MM.1S (cell line): ENCODE results near the gene CAPN9.

ENCODE experiments used
- DNase-seq: peaks from one replicate; pipeline ENCODE4 v3.0.0-alpha.2; 2015
- H2AFZ ChIP-seq: fragments of 300-600 bp; sonication (generic); 2 replicates; pipeline ENCODE4 v1.6.0; 2016; ENCODE audit warnings: antibody characterized with exemption, low read length
- H3F3A ChIP-seq: fragments of 300-600 bp; sonication (generic); 2 replicates; pipeline ENCODE4 v1.6.1; 2016; ENCODE audit warnings: mild to moderate bottlenecking, antibody characterized with exemption, low read length, moderate library complexity, mixed read lengths; ENCODE audit not compliant: insufficient read depth
- H3K27ac ChIP-seq: fragments of 300-600 bp; sonication (generic); 2 replicates; pipeline ENCODE4 v1.5.1; 2016; ENCODE audit warnings: mild to moderate bottlenecking, low read length
- H3K27me3 ChIP-seq: fragments of 300-600 bp; sonication (generic); replicated peaks from 2 replicates; pipeline ENCODE4 v1.6.0; 2016; ENCODE audit warnings: low read length; ENCODE audit not compliant: insufficient read depth
- H3K36me3 ChIP-seq: fragments of 300-600 bp; sonication (generic); replicated peaks from 2 replicates; pipeline ENCODE4 v1.6.1; 2016; ENCODE audit warnings: mild to moderate bottlenecking, low read length, mixed read lengths; ENCODE audit not compliant: insufficient read depth
- H3K4me1 ChIP-seq: fragments of 300-600 bp; sonication (generic); 2 replicates; pipeline ENCODE4 v1.6.1; 2016; ENCODE audit warnings: low read length, mixed read lengths
- H3K4me2 ChIP-seq: fragments of 300-600 bp; sonication (generic); 2 replicates; pipeline ENCODE4 v1.6.0; 2016; ENCODE audit warnings: low read depth, low read length
- H3K4me3 ChIP-seq: fragments of 300-600 bp; sonication (generic); 2 replicates; pipeline ENCODE4 v1.5.1; 2016; ENCODE audit warnings: low read length, mixed read lengths
- H3K79me2 ChIP-seq: fragments of 300-600 bp; sonication (generic); 2 replicates; pipeline ENCODE4 v1.6.1; 2016; ENCODE audit warnings: mixed run types, low read length, mixed read lengths
- H3K9ac ChIP-seq: fragments of 300-600 bp; sonication (generic); 2 replicates; pipeline ENCODE4 v1.6.1; 2016; ENCODE audit warnings: low read length, mixed read lengths
- H3K9me2 ChIP-seq: fragments of 300-600 bp; sonication (generic); replicated peaks from 2 replicates; pipeline ENCODE4 v1.6.1; 2016; ENCODE audit warnings: mild to moderate bottlenecking, low read length, mixed read lengths; ENCODE audit not compliant: insufficient read depth
- H3K9me3 ChIP-seq: fragments of 300-600 bp; sonication (generic); replicated peaks from 2 replicates; pipeline ENCODE4 v1.6.1; 2016; ENCODE audit warnings: mild to moderate bottlenecking, low read length, mixed read lengths; ENCODE audit not compliant: insufficient read depth
- H4K20me1 ChIP-seq: fragments of 300-600 bp; sonication (generic); 2 replicates; pipeline ENCODE4 v1.6.1; 2016; ENCODE audit warnings: mild to moderate bottlenecking, low read length, moderate library complexity, mixed read lengths; ENCODE audit not compliant: insufficient read depth
- CTCF ChIP-seq: fragments of 300-600 bp; sonication (generic); IDR thresholded peaks from 2 replicates; pipeline ENCODE4 v1.5.1; 2016; ENCODE audit warnings: antibody characterized with exemption, low read length, mixed read lengths
- EZH2 ChIP-seq: fragments of 300-600 bp; sonication (generic); optimal IDR thresholded peaks from 2 replicates; pipeline ENCODE3; 2017; ENCODE audit warnings: low read depth, mild to moderate bottlenecking, antibody characterized with exemption, low read length, mixed read lengths
- EZH2phosphoT487 ChIP-seq: fragments of 300-600 bp; sonication (generic); IDR thresholded peaks from 2 replicates; pipeline ENCODE4 v1.6.1; 2018; ENCODE audit warnings: antibody characterized with exemption, low read length

The CAPN9 gene

DNA sequence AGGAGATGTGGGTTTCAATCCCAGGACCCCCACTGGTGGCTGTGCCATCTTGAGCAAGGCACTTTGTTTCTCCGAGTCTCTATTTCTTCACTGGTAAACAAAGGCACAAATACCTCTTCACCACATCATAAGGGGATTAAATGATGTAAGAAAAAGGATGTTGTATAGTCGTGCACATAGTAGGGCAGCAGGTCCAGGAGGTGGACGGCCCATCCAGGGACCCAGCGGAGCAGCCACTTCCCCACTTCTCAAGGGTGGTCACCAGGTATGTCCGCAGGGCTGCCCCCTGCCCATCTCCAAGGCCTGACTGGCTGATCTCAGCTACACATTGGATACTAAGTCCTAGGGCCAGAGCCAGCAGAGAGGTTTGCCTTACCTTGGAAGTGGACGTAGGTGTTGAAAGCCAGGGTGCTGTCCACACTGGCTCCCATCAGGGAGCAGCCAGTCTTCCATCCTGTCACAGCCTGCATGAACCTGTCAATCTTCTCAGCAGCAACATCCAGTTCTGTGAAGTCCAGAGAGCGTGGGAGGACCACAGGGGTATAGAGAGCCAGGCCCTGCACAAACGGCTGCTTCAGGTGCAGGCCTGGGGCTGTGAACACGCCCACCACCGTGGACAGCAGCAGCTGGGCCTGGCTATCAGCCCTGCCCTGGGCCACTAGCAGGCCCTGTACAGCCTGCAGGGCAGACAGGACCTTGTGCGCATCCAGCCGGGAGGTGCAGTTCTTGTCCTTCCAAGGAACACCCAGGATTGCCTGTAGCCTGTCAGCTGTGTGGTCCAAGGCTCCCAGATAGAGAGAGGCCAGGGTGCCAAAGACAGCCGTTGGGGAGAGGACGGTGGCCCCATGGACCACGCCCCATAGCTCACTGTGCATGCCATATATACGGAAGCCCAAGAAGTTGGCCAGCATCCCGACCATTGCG, 37.3 kb upstream of the CAPN9 start:
- Histone ChIP-seq H3K27me3 (no peaks in the 10 kb centered on the region), H3K4me2 (no peak overlapping the region), H3K9me3 (no peaks in the 10 kb centered on the region), H4K20me1 (no peaks in the 10 kb centered on the region), H3K36me3 (no peaks in the 10 kb centered on the region), H3K79me2 (no peaks in the 10 kb centered on the region), H3K4me3 (no peak overlapping the region), H3K9ac (no peak overlapping the region), H3F3A (no peaks in the 10 kb centered on the region), H3K9me2 (no peaks in the 10 kb centered on the region), H2AFZ (no peak overlapping the region), H3K4me1 (no peaks in the 10 kb centered on the region), H3K27ac (no peak overlapping the region)
- no peak for TF ChIP-seq EZH2phosphoT487
- no peak for TF ChIP-seq CTCF
- no peak for TF ChIP-seq EZH2
- no peak for DNase-seq

DNA sequence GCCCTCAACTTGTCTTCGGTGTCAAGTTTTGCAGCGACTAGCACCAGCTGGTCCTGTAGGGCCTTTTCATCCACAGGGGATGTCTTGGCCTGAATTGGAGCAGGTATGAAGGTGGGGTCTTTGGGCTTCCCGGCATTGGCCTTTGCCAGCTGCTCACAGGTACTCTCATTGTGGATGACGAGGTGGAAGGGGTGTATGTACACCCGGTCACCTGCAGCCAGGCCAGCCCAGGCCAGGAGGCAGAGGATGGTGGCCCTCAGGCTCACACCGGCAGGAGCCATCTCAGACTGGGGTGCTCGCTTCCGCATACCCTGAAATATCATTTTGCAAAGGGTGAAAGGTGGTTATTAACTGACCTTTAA, 36.7 kb upstream of the CAPN9 start:
- no peaks in the 10 kb centered on the region for H3K79me2 ChIP-seq
- H2AFZ ChIP-seq: no peak overlapping the region
- no peaks in the 10 kb centered on the region for H3F3A ChIP-seq
- no peak for TF ChIP-seq EZH2phosphoT487
- no peak for TF ChIP-seq EZH2
- TF ChIP-seq CTCF: no peak
- DNase-seq: no peak
- no peaks in the 10 kb centered on the region for H3K9me2 ChIP-seq
- no peaks in the 10 kb centered on the region for H3K36me3 ChIP-seq
- H3K9me3 ChIP-seq: no peaks in the 10 kb centered on the region
- no peak overlapping the region for H3K27ac ChIP-seq
- no peak overlapping the region for H3K4me3 ChIP-seq
- no peak overlapping the region for H3K4me2 ChIP-seq
- no peaks in the 10 kb centered on the region for H4K20me1 ChIP-seq
- H3K9ac ChIP-seq: no peak overlapping the region
- no peaks in the 10 kb centered on the region for H3K4me1 ChIP-seq
- no peaks in the 10 kb centered on the region for H3K27me3 ChIP-seq

- Histone ChIP-seq H3K9ac (no peak overlapping the region), H3K27me3 (no peaks in the 10 kb centered on the region), H3K79me2 (no peaks in the 10 kb centered on the region), H3K9me2 (no peaks in the 10 kb centered on the region), H3K4me1 (no peaks in the 10 kb centered on the region), H3K4me3 (no peak overlapping the region), H3K4me2 (no peak overlapping the region), H3K36me3 (no peaks in the 10 kb centered on the region), H4K20me1 (no peaks in the 10 kb centered on the region), H2AFZ (no peak overlapping the region), H3F3A (no peaks in the 10 kb centered on the region), H3K9me3 (no peaks in the 10 kb centered on the region), H3K27ac (no peak overlapping the region)
- no peak for DNase-seq
- TF ChIP-seq CTCF (no peak), EZH2 (no peak), EZH2phosphoT487 (no peak)
Measured at GRCh38 chr1:230711245-230711644, 35.9 kb upstream of the CAPN9 start.
